GM19452 (cell line): ENCODE results near the gene TBXAS1.

Experiments used
- ATAC-seq: cut with Tn5 transposase; IDR thresholded peaks from one replicate; pipeline ENCODE4 v1.9.1; 2021; ENCODE audit not compliant: unreplicated experiment

The TBXAS1 gene

DNA sequence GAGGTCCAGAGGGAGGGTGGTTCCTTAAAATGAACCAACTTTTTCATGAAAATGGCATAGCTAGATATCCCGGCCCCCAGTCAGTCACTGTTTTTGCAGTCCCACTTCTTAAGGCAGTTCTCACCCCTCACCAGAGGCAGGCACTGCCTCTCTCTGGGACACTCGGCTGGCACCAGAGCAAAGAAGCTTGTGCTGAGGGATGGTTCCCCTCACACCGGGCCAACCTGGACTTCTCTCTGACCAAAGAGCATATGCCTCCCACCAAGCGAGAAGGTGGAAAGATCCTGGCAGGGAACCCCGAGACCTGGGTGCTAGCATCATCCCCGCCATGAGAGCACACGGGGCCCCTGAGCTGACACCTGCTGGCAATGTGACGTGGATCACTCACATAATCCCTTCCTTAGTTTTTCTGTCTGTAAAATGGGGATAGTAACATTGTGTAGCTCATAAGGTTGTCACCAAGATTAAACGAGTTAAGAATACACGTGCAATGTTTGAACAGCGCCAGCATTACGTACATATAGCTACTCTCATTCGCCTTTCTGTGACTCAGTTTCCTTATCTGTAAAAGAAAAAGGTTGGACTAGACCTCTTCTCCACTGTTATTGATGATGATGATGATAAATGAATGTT, 145.2 kb downstream of the TBXAS1 start:
- ATAC-seq: no peak

DNA sequence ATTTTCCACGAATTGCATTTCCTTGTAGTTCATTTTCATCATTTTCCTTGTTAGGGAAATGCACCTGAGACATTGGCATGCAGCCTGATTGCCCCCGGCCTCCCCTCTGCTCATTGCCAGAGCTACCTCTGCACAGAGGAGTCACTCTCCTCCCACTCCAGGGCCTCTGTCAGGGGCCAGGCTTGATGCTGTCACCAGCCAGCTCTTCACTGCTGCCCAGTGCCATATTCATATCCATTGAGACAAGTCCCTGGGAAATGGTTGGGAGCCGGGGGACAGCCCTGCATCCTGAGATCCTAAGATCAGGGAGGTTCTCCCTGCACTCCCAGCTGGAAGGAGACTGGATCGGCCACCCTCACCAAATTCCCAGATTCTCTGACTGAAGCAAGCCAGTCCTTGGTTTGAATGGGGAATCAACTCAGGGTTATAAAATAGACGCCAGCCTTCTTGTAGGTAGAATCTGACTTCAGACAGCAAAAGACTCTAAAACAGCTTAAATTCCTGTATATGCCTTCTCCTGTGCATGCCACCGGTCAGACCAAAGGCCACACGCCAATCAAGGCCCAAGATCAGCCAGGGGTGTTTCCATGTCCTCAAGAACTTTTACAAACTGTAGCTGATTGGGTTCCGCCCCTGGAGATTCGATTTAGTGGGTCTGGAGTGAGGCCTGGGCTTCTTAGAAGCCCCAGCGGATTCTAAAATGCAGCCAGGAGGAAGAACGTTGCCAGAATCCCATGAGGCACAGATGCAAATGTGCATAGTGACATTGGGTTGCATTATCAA, 147.2 kb downstream of the TBXAS1 start:
- ATAC-seq: no peak

- ATAC-seq: no peak
Observed at GRCh38 chr7:139976838-139977656, 148.0 kb downstream of the TBXAS1 start.

DNA sequence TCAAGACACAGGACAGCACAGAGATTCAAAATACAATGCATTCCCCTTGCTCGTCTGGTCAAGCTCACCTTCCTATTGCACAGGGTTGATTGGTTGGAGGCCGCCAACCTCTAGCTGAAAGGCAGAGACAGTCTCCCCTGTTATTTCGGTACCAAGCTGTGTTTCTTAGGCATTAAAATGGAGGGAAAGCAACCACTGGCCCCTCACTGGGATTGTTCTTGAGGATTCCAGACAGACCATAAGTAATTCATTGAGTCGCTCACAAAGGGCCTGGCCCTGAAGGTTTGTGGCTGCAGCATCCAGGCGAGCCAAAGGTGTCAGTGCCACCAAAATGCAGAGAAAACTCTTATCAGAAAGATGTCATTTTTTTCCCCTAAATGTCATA, 152.4 kb downstream of the TBXAS1 start:
- no peak for ATAC-seq

- ATAC-seq: no peak
Observed at GRCh38 chr7:139982927-139983920, 154.2 kb downstream of the TBXAS1 start.

DNA sequence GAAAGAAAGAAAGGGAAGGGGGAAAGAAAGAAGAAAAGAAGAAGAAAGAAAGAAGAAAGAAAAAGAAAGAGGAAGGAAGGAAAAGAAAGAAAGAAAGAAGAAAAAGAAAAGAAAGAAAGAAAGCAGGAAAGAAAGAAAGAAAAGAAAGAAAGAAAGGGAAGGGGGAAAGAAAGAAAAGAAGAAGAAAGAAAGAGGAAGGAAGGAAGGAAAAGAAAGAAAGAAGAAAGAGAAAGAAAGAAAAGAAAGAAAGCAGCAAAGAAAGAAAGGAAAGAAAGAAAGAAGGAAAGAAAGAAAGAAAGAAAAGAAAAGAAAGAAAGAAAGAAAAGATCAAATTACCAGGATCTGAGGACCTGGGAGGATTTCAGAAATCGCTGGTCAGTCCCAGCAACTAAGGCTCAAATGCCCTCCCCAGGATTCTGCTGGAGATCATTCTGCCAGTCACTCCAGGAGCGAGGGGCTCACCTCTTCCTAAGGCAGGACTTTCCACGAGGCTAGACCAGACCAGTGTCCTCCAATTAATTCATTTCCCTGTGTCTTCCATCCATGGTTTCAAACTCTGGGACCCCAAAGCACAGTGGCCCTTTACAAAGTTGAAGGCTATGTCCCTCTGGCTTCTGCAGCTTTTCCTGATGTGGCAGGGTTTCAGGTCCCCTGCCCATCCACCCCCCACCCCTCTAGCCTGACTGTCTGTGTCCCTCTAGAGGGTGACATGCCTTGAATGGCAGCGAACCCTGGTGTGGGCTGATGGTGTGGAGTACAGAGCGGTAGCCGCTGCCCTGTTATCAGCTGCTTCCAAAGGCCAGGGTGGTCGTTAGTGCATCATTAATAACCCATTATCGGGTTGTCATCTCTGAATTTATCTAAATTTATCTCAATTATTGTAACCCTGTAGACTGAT, 155.8 kb downstream of the TBXAS1 start:
- ATAC-seq: no peak

- ATAC-seq: no peak
Observed at GRCh38 chr7:139985811-139986210, 156.7 kb downstream of the TBXAS1 start.

GRCh38 chr7:139987691-139988516, 158.8 kb downstream of the TBXAS1 start:
- no peak for ATAC-seq

GRCh38 chr7:139989366-139990141, 160.5 kb downstream of the TBXAS1 start:
- no peak for ATAC-seq

DNA sequence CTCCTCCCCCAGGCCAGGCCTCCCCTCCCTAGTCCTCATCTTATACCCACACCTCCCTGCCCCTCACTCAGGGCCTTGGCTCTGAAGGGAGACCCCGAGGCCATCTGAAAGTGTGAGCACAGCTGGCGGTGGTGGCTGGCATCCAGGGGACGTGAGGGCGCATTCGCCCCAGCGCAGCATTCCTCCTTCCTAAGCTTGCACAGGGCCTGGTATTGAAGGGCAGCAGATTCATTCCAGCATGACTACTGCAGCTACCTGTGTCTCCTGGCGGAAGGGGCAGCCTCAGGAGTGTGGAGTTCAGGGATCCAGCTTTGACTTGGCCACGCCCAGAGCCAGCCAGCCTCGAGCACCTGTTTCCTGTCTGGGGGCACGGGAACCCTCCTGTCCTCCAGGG, 161.1 kb downstream of the TBXAS1 start:
- ATAC-seq: no peak

DNA sequence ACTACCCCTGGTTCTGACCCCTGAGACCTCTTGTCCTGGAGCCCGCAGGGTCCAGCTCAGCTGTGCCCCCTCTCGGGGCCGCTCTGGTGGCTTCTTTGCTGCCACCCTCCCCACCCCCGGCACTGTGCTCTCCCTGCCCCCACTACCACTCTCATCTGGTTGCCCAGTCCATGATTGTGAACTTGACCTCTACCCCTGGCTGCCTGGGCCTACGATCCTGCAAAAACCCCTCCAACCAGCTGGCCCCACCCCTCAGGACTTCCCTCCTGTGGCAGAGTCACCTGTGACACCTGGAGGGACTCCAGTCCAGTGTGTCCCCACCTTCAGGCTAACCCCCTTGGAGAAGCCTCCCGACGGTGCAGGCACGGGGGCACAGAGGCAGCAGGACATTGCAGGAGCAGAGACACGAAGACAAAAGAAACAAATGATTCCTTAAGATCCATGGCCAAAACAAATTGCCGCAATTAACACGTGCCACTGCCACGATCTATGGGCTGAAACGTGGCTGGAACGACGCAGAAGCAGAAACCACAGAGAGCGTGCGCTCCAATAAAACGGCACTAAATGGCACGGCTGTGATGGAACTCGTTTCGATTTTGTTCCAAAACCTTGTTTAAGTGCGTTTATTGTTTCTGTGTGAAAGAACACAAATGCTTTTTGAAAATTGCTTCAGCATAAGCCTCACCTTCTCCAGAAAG, 161.7 kb downstream of the TBXAS1 start:
- ATAC-seq: no peak

DNA sequence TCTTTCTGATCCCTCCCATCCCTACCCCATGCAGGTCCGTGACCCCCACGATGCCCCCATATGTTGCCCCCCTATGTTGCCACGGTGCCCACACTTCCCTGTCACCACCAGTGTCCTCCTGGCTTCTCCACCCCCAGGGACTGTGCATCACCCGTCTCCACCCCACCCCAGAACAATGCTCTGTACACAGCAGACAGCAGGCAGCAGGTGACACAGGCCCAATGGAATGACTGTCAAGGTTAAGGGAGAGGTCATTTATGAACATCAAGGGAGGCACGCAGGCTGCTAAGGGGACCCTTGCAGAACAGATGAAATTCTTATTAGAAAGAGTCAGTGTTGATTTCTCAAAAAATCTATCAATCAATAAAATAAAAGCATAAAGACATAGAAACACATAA, 162.2 kb downstream of the TBXAS1 start:
- no peak for ATAC-seq

GRCh38 chr7:139991911-139992310, 162.8 kb downstream of the TBXAS1 start:
- no peak for ATAC-seq

GRCh38 chr7:139992353-139993044, 163.4 kb downstream of the TBXAS1 start:
- ATAC-seq: no peak

DNA sequence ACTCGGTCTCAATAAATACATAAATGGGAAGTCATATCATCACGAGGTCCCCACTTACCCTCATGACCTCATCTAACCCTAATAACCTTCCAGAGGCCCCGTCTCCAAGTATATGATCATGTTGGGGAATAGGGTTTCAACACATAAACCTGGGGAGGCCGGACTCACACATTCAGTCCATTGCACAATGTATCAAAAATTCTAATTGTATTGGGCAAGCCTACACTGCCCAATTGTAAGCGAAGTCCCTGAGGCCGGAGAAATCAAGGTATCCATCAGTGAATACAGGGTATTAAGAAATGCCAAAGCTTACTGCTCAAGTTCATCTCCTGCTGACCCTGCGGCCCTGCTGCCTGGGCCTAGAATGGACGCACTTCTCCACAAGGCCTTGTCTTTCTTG, 164.1 kb downstream of the TBXAS1 start:
- ATAC-seq: no peak

GRCh38 chr7:139993592-139993991, 164.5 kb downstream of the TBXAS1 start:
- ATAC-seq: no peak

- ATAC-seq: no peak
Observed at GRCh38 chr7:139994356-139994755, 165.3 kb downstream of the TBXAS1 start.
